Fibroblast of skin of abdomen (primary cell): ENCODE measurements around the gene FAHD2A.
"Not testable (repeated sequence)": the region's sequence is repeated elsewhere in the genome, so short reads cannot be mapped to it uniquely, and the experiment has no call there.

Experiments
- DNase-seq: peaks from one replicate; pipeline ENCODE4 v3.0.0-alpha.2; 2013

Gene FAHD2A

GRCh38 chr2:95376311-95377215, 25.9 kb upstream of the FAHD2A start:
- DNase-seq: no peak

GRCh38 chr2:95377216-95378123, 25.0 kb upstream of the FAHD2A start:
- DNase-seq: no peak

GRCh38 chr2:95378281-95378680, 24.2 kb upstream of the FAHD2A start:
- DNase-seq: not testable (repeated sequence)

- no peak for DNase-seq
Measured at GRCh38 chr2:95379371-95379831, 23.1 kb upstream of the FAHD2A start.

GRCh38 chr2:95380280-95380679, 22.2 kb upstream of the FAHD2A start:
- no peak for DNase-seq

- DNase-seq: no peak
Measured at GRCh38 chr2:95380731-95381130, 21.8 kb upstream of the FAHD2A start.

GRCh38 chr2:95381212-95382191, 21.0 kb upstream of the FAHD2A start:
- no peak for DNase-seq

- no peak for DNase-seq
Measured at GRCh38 chr2:95382192-95382591, 20.3 kb upstream of the FAHD2A start.

- DNase-seq: no peak
Measured at GRCh38 chr2:95382686-95383634, 19.5 kb upstream of the FAHD2A start.

- DNase-seq: no peak
Measured at GRCh38 chr2:95383635-95384027, 18.9 kb upstream of the FAHD2A start.

GRCh38 chr2:95384854-95385569, 17.5 kb upstream of the FAHD2A start:
- DNase-seq: no peak

- DNase-seq: no peak
Measured at GRCh38 chr2:95385570-95385984, 16.9 kb upstream of the FAHD2A start.

- DNase-seq: no peak
Measured at GRCh38 chr2:95386031-95386430, 16.5 kb upstream of the FAHD2A start.

- DNase-seq: no peak
Measured at GRCh38 chr2:95387358-95387757, 15.2 kb upstream of the FAHD2A start.

- no peak for DNase-seq
Measured at GRCh38 chr2:95388091-95388692, 14.3 kb upstream of the FAHD2A start.

GRCh38 chr2:95388856-95389244, 13.7 kb upstream of the FAHD2A start:
- no peak for DNase-seq

- peak; percentile 62 for DNase-seq
Measured at GRCh38 chr2:95389245-95390119, 13.0 kb upstream of the FAHD2A start.

- no peak for DNase-seq
Measured at GRCh38 chr2:95390272-95390880, 12.1 kb upstream of the FAHD2A start.
